NT2/D1 (cell line): ENCODE measurements around the gene SLMAP.

Source experiments
- YY1 ChIP-seq: IDR thresholded peaks from 2 replicates; pipeline ENCODE4 v1.6.1; 2011; ENCODE audit not compliant: insufficient read length, insufficient read depth
- ZNF274 ChIP-seq: IDR thresholded peaks from 2 replicates; pipeline ENCODE4 v1.6.1; 2011; ENCODE audit warnings: mild to moderate bottlenecking, low read depth, low read length

- TF ChIP-seq YY1 (no peak), ZNF274 (no peak)
Measured at GRCh38 chr3:57952208-57952631, 196.1 kb downstream of the SLMAP start.
